AG08395 (cell line): ENCODE data around the gene HLA-A.

Experiments
- DNase-seq: peaks from one replicate; pipeline ENCODE4 v3.0.0; 2012; ENCODE audit warnings: mixed read lengths, low spot score

The HLA-A gene

DNA sequence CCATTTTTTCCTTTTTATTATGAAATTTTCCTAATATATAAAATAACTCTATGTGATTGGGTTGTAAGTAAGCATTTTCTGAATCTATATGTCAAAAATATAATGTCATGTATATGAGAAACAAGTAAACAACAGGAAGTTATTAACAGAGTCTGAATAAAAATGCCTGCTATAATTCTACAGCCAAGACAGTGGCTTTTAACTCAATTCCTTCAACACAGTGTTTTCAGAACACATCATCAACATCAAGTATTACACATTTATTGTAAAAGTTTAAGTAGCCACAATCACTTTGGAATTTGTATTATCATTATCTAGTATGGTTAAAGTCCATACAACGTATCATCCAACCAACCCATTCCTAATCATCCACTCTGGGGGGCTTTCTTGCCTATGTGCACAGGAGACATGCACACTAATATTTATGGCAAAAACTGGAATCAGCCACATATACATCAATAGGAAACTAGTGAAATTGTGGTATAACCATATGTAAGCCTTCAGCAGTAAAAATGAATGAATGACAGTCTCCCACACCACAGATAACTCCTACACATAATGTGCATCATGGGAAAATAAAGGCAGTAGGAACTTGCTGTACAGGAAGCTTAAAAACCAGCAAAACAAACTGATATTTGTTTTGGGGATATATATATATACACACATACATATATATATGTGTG is 6.9 kb upstream of the HLA-A start:
- DNase-seq = no peak

DNA sequence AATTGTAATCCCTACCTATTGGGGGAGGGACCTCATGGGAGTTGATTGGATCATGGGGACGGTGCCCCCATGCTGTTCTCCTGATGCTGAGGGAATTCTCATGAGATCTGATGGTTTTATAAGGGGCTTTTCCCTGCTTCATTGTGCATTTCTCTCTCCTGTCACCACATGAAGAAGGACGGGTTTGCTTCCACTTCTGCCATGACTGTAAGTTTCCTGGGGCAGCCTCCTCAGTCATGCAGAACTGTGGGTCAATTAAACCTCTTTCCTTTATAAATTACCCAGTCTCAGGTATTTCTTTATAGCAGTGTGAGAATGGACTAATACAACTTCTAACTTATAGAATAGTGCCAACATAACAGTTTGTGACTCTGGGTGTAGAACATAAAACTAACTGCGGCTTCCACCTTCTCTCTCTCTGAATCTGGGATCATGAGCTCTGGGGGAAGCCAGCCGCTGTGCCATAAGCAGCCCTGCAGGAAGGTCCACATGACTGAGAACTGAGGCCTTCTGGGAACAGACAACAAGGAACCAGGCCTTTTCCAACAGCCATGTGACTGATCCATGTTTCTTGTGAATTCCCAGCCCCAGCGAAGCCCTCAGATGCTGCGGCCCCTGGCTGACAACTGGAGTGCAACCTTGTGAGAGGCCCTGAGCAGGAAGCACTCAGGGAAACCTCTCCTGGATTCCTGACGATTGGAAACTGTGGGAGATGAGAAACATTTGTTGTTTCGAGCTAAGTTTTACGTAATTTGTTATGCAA is 3.4 kb upstream of the HLA-A start:
- no peak for DNase-seq

DNA sequence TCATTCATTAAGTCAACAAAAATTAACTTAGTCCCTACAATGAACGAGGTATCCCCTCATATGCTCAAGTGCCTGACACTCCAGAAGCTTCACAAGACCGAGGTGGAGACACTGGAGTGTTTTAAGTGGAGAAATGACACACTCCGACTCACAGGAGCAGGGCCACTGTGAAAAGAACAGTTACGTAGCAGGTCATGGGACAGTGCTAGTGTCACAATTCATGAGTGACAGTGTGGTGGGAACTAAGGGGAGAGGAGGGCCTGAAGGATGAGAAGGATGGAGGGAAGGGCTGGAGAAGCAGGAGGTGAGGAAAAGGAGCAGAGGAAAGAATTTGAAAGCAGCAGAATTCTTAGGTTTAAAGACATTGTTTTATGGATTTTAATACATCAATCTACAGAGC is 1.3 kb upstream of the HLA-A start:
- no peak for DNase-seq

DNA sequence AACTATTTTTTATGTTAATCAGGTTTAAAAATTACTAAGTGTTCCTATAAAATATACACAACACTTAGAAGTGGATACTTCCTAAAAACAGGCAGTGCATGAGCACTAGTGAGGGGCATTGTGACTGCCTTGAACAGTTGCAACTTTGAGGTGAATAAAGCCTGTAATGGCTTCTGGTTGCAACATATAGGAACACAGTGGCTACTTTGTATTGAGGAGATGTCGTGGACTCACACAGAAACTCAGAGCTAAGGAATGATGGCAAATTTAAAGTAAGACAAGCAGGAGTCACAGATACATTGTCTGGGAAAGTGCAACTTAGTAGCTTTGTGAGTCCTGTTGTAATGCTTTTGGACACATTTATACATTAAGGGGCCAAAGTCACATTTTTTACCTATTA is 861 bp upstream of the HLA-A start:
- DNase-seq = no peak

GRCh38 chr6:29941916-29942274 is 437 bp upstream of the HLA-A start:
- DNase-seq = no peak

DNA sequence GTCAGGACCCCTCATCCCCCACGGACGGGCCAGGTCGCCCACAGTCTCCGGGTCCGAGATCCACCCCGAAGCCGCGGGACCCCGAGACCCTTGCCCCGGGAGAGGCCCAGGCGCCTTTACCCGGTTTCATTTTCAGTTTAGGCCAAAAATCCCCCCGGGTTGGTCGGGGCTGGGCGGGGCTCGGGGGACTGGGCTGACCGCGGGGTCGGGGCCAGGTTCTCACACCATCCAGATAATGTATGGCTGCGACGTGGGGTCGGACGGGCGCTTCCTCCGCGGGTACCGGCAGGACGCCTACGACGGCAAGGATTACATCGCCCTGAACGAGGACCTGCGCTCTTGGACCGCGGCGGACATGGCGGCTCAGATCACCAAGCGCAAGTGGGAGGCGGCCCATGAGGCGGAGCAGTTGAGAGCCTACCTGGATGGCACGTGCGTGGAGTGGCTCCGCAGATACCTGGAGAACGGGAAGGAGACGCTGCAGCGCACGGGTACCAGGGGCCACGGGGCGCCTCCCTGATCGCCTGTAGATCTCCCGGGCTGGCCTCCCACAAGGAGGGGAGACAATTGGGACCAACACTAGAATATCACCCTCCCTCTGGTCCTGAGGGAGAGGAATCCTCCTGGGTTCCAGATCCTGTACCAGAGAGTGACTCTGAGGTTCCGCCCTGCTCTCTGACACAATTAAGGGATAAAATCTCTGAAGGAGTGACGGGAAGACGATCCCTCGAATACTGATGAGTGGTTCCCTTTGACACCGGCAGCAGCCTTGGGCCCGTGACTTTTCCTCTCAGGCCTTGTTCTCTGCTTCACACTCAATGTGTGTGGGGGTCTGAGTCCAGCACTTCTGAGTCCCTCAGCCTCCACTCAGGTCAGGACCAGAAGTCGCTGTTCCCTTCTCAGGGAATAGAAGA is 978 bp downstream of the HLA-A start:
- DNase-seq = no peak

DNA sequence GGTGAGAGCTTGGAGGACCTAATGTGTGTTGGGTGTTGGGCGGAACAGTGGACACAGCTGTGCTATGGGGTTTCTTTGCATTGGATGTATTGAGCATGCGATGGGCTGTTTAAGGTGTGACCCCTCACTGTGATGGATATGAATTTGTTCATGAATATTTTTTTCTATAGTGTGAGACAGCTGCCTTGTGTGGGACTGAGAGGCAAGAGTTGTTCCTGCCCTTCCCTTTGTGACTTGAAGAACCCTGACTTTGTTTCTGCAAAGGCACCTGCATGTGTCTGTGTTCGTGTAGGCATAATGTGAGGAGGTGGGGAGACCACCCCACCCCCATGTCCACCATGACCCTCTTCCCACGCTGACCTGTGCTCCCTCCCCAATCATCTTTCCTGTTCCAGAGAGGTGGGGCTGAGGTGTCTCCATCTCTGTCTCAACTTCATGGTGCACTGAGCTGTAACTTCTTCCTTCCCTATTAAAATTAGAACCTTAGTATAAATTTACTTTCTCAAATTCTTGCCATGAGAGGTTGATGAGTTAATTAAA is 3.0 kb downstream of the HLA-A start:
- no peak for DNase-seq

- no peak for DNase-seq
Observed at GRCh38 chr6:29946223-29947076, 4.1 kb downstream of the HLA-A start.

DNA sequence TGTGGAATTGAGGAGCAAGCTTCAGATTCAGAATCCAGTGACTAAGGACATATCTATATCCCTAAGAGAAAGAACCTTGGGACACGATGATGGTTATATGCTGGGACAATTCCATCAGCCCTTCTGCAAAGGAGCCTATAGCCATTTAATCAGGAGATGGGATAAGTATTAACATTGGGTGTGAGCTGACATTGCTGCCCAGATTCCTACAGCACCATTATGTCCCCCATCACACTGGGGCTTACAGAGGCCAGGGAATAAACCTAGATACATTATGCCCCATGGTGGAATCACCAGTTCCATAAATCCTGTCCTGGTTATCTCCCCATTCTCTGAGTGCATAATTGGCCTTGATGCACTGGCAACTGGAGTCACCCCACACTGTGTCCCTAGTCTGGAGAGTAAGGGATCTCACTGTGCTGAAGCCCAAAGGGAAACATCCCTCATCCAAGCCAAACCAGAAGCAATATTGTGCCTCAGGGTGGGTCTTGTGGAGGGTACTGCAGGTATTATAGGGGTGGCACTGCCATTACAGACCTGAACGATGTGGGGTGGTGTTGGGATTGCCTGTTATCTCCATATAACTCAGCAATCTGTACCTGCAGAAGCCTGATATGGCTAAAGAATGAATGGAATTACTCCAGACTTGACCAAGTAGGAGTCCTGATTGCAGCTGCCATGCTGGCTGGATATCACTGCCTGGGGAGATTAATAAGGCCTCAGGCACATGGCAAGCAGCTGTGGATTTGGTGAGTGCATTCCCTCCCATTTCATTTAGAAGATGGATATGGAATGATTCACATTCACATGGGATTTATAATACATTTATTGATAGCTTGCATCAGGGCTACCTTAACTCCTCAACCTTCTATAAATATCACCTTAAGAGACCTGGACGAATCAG is 5.0 kb downstream of the HLA-A start:
- no peak for DNase-seq

- no peak for DNase-seq
Observed at GRCh38 chr6:29948277-29948676, 5.9 kb downstream of the HLA-A start.

DNA sequence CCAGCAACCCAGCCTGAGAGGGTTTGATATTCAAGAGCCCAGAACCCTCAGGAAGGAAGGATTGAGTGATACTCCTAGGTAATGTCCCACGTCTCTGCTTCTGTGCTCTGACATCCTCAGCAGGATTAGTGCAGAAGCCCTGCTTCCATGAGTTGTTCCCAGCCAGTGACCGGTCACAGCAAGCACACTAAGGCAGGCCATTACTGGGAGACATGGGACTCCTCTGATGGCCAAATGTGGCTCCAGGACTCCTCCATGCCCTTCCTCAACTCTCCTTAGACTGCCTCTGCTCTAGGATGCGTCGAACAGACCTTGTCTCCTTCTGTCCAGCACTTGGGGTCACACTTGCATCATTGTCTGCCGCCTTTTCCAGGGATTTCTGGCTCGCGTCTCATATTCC is 7.6 kb downstream of the HLA-A start:
- DNase-seq = no peak

DNA sequence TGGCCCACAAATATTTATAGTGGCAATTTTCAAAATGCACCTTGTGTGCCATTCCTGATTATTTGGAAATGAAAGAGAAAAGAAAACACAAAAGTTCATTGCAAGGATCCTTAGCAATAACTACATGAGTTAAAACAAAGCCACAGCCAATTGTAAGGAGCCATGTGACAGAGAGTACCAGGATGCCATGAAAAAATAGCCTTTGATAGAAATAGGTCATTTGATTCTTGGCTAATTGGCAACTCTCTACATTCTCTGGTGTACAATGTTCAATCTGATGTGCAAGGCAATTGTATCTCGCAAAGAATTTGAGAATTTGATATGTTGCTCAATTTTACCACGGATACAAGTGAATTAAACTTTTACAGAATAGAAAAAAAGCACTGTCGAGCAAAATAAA is 9.6 kb downstream of the HLA-A start:
- DNase-seq = no peak

DNA sequence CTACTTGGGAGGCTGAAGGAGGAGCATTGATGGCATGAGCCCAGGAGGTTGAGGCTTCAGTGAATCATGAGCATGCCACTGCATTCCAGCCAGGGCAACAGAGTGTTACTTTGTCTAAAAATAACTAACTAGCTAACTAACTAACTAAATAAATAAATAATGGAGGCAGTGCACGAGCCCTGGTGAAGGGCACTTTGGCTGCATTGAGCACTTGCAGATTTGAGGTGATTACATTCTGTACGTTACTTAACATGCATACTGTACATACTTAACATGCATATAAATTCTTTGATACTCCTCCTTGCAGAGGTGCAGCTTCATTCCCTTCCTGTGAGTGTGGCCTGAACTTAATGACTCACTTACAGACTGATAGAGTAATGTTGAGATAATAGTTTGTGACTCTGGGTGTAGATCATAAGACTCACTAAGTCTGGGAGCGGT is 10.7 kb downstream of the HLA-A start:
- DNase-seq = no peak

DNA sequence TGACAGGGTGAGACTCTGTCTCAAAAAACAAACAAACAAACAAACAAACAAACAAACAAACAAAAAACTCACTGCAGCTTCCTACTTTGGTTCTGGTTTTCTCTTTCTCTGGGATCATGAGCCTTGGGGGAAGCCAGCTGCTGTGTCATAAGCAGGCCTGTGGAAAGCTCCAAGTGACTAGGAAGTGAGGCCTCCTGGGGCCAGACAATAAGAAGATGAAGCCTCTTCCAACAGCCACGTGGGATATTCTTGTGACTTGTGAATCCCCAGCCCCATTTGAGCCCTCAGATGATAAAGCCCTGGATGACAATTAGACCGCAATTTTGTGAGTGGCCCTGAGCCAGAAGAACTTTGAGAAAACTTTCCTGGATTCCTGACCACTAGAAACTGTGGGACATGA is 11.4 kb downstream of the HLA-A start:
- no peak for DNase-seq

GRCh38 chr6:29954272-29954671 is 11.9 kb downstream of the HLA-A start:
- DNase-seq = no peak

DNA sequence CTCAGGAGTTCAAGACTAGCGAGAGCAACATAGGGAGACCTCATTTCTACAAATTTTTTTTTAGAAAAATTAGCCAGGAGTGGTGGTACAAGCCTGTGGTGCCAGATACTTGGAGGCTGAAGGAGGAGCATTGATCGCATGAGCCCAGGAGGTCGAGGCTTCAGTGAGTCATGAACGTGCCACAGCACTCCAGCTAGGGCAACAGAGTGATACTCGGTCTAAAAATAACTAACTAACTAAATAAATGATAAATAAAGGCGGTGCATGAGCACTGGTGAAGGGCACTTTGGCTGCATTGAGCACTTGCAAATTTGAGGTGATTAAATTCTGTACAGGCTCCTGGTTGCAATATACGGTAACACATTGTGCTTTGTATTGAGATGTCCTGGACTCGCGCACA is 13.5 kb downstream of the HLA-A start:
- no peak for DNase-seq

- no peak for DNase-seq
Observed at GRCh38 chr6:29956518-29956917, 14.2 kb downstream of the HLA-A start.

GRCh38 chr6:29958046-29958445 is 15.7 kb downstream of the HLA-A start:
- no peak for DNase-seq

DNA sequence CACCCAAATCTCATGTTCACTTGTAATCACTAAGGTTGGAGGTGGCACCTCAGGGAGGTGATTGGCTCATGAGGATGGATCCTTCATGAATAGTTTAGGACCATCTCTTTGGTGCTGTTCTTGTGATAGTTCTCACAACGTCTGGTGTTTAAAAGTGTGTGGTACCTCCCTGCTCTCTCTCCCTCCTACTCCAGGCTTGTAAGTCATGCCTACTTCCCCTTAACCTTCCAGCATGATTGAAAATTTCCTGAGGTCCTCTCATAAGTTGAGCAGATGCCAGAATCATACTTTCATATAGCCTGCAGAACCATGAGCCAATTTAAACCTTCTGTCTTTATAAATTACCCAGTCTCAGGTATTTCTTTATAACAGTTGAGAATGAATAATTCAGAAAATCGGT is 16.6 kb downstream of the HLA-A start:
- DNase-seq = no peak

DNA sequence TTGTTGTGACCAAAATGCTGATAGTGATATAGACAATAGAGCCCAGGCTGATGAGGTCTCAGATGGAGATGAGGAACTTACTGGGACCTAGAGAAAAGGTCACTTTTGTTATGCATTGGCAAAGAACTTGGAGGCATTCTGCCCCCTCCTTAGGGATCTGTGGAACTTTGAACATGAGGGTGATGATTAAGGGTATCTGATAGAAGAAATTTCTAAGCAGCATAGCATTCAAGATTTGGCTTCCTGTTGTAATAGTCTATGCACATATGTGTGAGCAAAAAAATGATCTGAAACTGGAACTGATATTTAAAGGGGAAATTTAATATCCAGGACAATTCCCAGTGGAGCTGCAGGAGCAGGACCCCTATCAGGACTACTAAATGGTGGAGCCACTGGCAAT is 17.1 kb downstream of the HLA-A start:
- no peak for DNase-seq

DNA sequence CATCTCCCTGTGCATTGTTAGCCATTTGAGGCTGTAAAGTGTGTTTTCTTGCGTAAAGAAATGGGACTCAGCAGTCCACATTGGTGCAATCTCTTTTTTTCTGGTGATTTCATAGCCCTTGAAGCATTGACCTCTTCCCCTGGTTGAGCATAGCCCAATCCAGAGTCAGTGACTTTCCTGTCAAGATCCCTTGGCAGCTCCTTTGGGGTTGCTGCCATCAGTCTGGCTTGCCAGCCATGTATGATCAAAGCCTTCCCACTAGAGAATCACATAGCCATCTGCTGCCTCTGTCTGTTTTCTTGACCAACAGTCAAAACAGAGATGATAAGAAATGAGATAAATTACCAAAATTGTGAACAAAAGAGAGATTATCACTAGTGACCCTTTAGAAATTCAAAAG is 19.6 kb downstream of the HLA-A start:
- DNase-seq = no peak
